ENCODE data around the gene RASIP1.

DNA sequence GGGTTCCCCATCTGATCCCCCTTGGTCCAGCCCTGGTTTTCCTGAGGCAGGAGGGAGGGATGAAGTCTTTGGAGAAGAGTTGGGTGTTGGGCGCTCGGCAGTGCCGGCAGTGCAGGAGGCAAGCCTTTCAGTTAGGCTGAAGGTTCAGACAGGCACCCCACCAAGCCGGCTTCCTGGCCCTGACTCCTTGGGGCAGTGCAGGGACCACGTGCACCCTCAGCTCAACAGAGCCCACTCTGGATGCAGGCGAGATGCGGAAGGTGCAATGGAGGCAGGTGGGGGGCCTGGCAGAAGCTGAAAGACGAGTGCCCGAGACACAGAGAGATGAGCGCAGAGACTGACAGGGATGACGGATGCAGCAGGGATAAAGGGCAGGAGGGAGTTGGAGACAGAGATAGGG is 31.9 kb downstream of the RASIP1 start:
- no peak for TF ChIP-seq POLR2A (IDR thresholded peaks at IDR 0.05; ENCODE audit: low read length)
- TF ChIP-seq GATA1 (IDR thresholded peaks at IDR 0.05; ENCODE audit: low read depth, low read length): no peak

All from erythroblast (primary cell).